HG03432 (cell line): ENCODE results near the gene COX7B.
"Not testable (repeated sequence)": the region's sequence is repeated elsewhere in the genome, so short reads cannot be mapped to it uniquely, and the experiment has no call there.

Source experiments
- ATAC-seq: cut with Tn5 transposase; IDR thresholded peaks from one replicate; pipeline ENCODE4 v1.9.1; 2021; ENCODE audit warnings: mild to moderate bottlenecking, moderate library complexity; ENCODE audit not compliant: unreplicated experiment

Gene COX7B

GRCh38 chrX:77899081-77899828 is at the start of gene COX7B:
TSS of gene COX7B (plus strand) at chrX:77899468. CDS start at chrX:77899554, 86 bp downstream.
- ATAC-seq: peak; percentile 66

GRCh38 chrX:77875372-77875771 is 23.9 kb upstream of the COX7B start:
- no peak for ATAC-seq

GRCh38 chrX:77881418-77881817 is 17.9 kb upstream of the COX7B start:
- ATAC-seq: not testable (repeated sequence)

- no peak for ATAC-seq
Observed at GRCh38 chrX:77892887-77893286, 6.4 kb upstream of the COX7B start.

GRCh38 chrX:77893713-77894112 is 5.6 kb upstream of the COX7B start:
- ATAC-seq: no peak

- ATAC-seq: peak; percentile 94
Observed at GRCh38 chrX:77894921-77895886, 4.1 kb upstream of the COX7B start, which contains the start of gene MAGT1. TSS of gene MAGT1 (minus strand) at chrX:77895435. CDS start at chrX:77895410, 25 bp downstream.

- no peak for ATAC-seq
Observed at GRCh38 chrX:77900688-77901087, 1.4 kb downstream of the COX7B start.

GRCh38 chrX:77901506-77901905 is 2.2 kb downstream of the COX7B start:
- ATAC-seq: no peak

- peak; percentile 98 for ATAC-seq
Observed at GRCh38 chrX:77910108-77910840, 11.0 kb downstream of the COX7B start, which contains the start of gene ATP7A. TSS of gene ATP7A (plus strand) at chrX:77910693. CDS start at chrX:77971642, 60,949 bp downstream.

- peak; percentile 65 for ATAC-seq
Observed at GRCh38 chrX:77917294-77917933, 18.1 kb downstream of the COX7B start.

- ATAC-seq: no peak
Observed at GRCh38 chrX:77918568-77918967, 19.3 kb downstream of the COX7B start.

GRCh38 chrX:77919370-77919769 is 20.1 kb downstream of the COX7B start:
- not testable (repeated sequence) for ATAC-seq

GRCh38 chrX:77922787-77923186 is 23.5 kb downstream of the COX7B start:
- ATAC-seq: no peak

- ATAC-seq: no peak
Observed at GRCh38 chrX:77924320-77924859, 25.1 kb downstream of the COX7B start.

- ATAC-seq: peak; percentile 67
Observed at GRCh38 chrX:77925764-77926163, 26.5 kb downstream of the COX7B start.

GRCh38 chrX:77930581-77930980 is 31.3 kb downstream of the COX7B start:
- no peak for ATAC-seq

- no peak for ATAC-seq
Observed at GRCh38 chrX:77935886-77936285, 36.6 kb downstream of the COX7B start.

GRCh38 chrX:77936299-77936698 is 37.0 kb downstream of the COX7B start:
- ATAC-seq: no peak

GRCh38 chrX:77937291-77937690 is 38.0 kb downstream of the COX7B start:
- no peak for ATAC-seq

- ATAC-seq: no peak
Observed at GRCh38 chrX:77938083-77938680, 38.9 kb downstream of the COX7B start.
